K562 (cell line): ENCODE data around the gene EYA4. TPM values are rescaled to one million over a fixed set of nuclear protein-coding genes. Genes with fewer than 3 reads are reported as not detected.

Experiments used
- ATAC-seq: fragments of 200-7000 bp; cut with Tn5 transposase; 3 replicates; pipeline ENCODE4 v1.9.1; 2020; ENCODE audit warnings: moderate library complexity
- BruUV-seq: library from RNA; stranded (reverse); fragments of 400-500 nt; replicated peaks from 2 replicates; lab custom pipeline; 2021; lab: Mats Ljungman, UMichigan
- CTCF ChIA-PET: fragments of 300-600 bp; formaldehyde crosslinking; extraction: SDS; loops from one replicate; lab custom pipeline; 2021; ENCODE audit warnings: low intra/inter-chr PET ratio; lab: Yijun Ruan, JAX
- POLR2A ChIA-PET: fragments of 300-600, 350-650 bp; sonication (Branson Sonifier 250); formaldehyde crosslinking; extraction: SDS; loops from one replicate; lab custom pipeline; 2021; ENCODE audit warnings: antibody characterized with exemption, inconsistent platforms; lab: Yijun Ruan, JAX
- DNase-seq, 4 experiments: peaks; one replicate each; pipeline versions ENCODE4 v3.0.0 to v3.0.0-alpha.2; 2011 to 2018; ENCODE audit warnings: low spot score in 3 of 4, mixed read lengths in 3 of 4; ENCODE audit errors: extremely low read depth in 1 of 4
- FAIRE-seq: peaks from 2 replicates; lab custom pipeline; 2011; peaks lifted over from hg19 to GRCh38; lab: Jason Lieb, UNC
- H2AFZ ChIP-seq: 2 replicates; pipeline ENCODE4 v1.6.0; 2011; ENCODE audit warnings: low read depth, low read length, control low read depth, inconsistent platforms
- H3K27ac ChIP-seq: fragments of 200-600 bp; 3 replicates; pipeline ENCODE4 v1.8.0; 2011; ENCODE audit warnings: low read depth, mild to moderate bottlenecking, control low read depth, inconsistent platforms, low read length, moderate library complexity, mixed read lengths; ENCODE audit errors: extremely low read depth
- H3K27me3 ChIP-seq, 2 experiments: fragments of 300-600 bp in 1 of 2; 2 replicates in 1 of 2; 3 replicates in 1 of 2; pipeline versions ENCODE4 v1.6.0 to v1.8.0; 2011; ENCODE audit warnings: inconsistent platforms in 2 of 2, low read length in 2 of 2, mild to moderate bottlenecking in 1 of 2, mixed read lengths in 1 of 2, moderate library complexity in 1 of 2; ENCODE audit not compliant: control insufficient read depth in 2 of 2, insufficient read depth in 2 of 2
- H3K36me3 ChIP-seq: fragments of 300-600 bp; 3 replicates; pipeline ENCODE4 v1.8.0; 2011; ENCODE audit warnings: mild to moderate bottlenecking, low read length, inconsistent platforms; ENCODE audit not compliant: control insufficient read depth, insufficient read depth
- H3K4me1 ChIP-seq, 2 experiments: fragments of 200-600 bp in 1 of 2; replicated peaks in 1 of 2; 2 replicates in 1 of 2; 3 replicates in 1 of 2; pipeline versions ENCODE4 v1.5.1 to v1.8.0; 2011; ENCODE audit warnings: inconsistent platforms in 2 of 2, low read length in 2 of 2, mild to moderate bottlenecking in 1 of 2, mixed read lengths in 1 of 2, moderate library complexity in 1 of 2; ENCODE audit not compliant: control insufficient read depth in 2 of 2, insufficient read depth in 2 of 2
- H3K4me2 ChIP-seq: 2 replicates; pipeline ENCODE4 v1.6.1; 2011; ENCODE audit warnings: low read length, control low read depth, inconsistent platforms, mixed read lengths; ENCODE audit not compliant: insufficient read depth
- H3K4me3 ChIP-seq: fragments of 200-600 bp; sonication (generic), shearing (Covaris generic); 2 replicates; pipeline ENCODE4 v1.5.1; 2016; ENCODE audit warnings: control low read depth, inconsistent platforms
- H3K79me2 ChIP-seq: fragments of 200-600 bp; 3 replicates; pipeline ENCODE4 v1.8.0; 2011; ENCODE audit warnings: low read length, inconsistent platforms; ENCODE audit not compliant: control insufficient read depth, insufficient read depth
- H3K9ac ChIP-seq, 2 experiments: 2 replicates each; pipeline versions ENCODE4 v1.6.0 to v1.6.1; 2011; ENCODE audit warnings: low read depth in 2 of 2, low read length in 2 of 2, control low read depth in 1 of 2, inconsistent platforms in 1 of 2, mild to moderate bottlenecking in 1 of 2, mixed read lengths in 1 of 2; ENCODE audit not compliant: insufficient read depth in 1 of 2
- H3K9me1 ChIP-seq: one replicate; pipeline ENCODE4 v1.6.0; 2011; ENCODE audit warnings: inconsistent platforms, mild to moderate bottlenecking, low read length, moderate library complexity; ENCODE audit not compliant: control insufficient read depth, insufficient read depth
- H3K9me3 ChIP-seq: replicated peaks from 2 replicates; pipeline ENCODE4 v1.5.1; 2011; ENCODE audit warnings: low read depth, low read length, inconsistent platforms; ENCODE audit not compliant: control insufficient read depth, insufficient read depth
- H4K20me1 ChIP-seq: replicated peaks from 2 replicates; pipeline ENCODE4 v1.6.1; 2011; ENCODE audit warnings: low read length, inconsistent platforms, mixed read lengths; ENCODE audit not compliant: control insufficient read depth, insufficient read depth
- MEF2D ChIP-seq: conservative IDR thresholded peaks from 2 replicates; pipeline ENCODE4 v1.6.1; 2016; ENCODE audit warnings: low read depth, missing genetic modification characterization, missing compliant biosample characterization
- RFX1 ChIP-seq: fragments of 450-650 bp; IDR thresholded peaks from 2 replicates; pipeline ENCODE4 v1.6.1; 2016; ENCODE audit warnings: mild to moderate bottlenecking, moderate library complexity
- SP1 ChIP-seq: sonication (generic); formaldehyde crosslinking; IDR thresholded peaks from 2 replicates; pipeline ENCODE4 v1.8.1; 2022; ENCODE audit warnings: mild to moderate bottlenecking, missing genetic modification reagents
- ZBTB12 ChIP-seq: fragments of 250-450 bp; sonication (Bioruptor Pico); IDR thresholded peaks from 2 replicates; pipeline ENCODE4 v1.4.0; 2020
- ZC3H4 ChIP-seq: sonication (generic); formaldehyde crosslinking; IDR thresholded peaks from 2 replicates; pipeline ENCODE4 v1.9.0; 2021; ENCODE audit warnings: missing genetic modification reagents, borderline replicate concordance
- WGBS: fragments of 100-300 bp; shearing (Covaris generic); methylation state at CpG from one replicate; pipeline ENCODE4 v1.1.6; 2016; ENCODE audit warnings: low coverage, mixed read lengths; ENCODE audit not compliant: insufficient coverage; ENCODE audit errors: missing lambda C conversion rate; 5-methylcytosine and 5-hydroxymethylcytosine counted together
- in situ Hi-C: fragments of 300-500 bp; cut with MboI; formaldehyde crosslinking; loops from 4 replicates; pipeline ENCODE4 v1.15.0; 2018; ENCODE audit warnings: inconsistent platforms, mixed read lengths
- intact Hi-C: fragments of 100-400 bp; cut with micrococcal nuclease; formaldehyde crosslinking; loops from 2 replicates; pipeline ENCODE4 v1.14.2; 2022
- polyA plus RNA-seq, 8 experiments: library from polyadenylated mRNA; depleted of rRNA in 4 of 8; stranded (reverse) in 5 of 8; unstranded in 3 of 8; fragments of >200 nt; fragmentation: Nextera tagmentation in 2 of 8; fragmentation: Illumina TruSeq in 1 of 8; extraction: Ambion mirVana in 2 of 8; extraction: Trizol in 1 of 8; gene quantifications; 2 replicates each; pipeline versions ENCODE4 v1.2.1 to v1.2.3, GENCODE V29; 2011 to 2014; ENCODE audit warnings: inconsistent platforms in 1 of 8, missing spikeins in 1 of 8
- total RNA-seq, 7 experiments: library from RNA; depleted of rRNA in 6 of 7; stranded (reverse); fragments of >200 nt in 6 of 7; fragmentation: Illumina TruSeq in 2 of 7; extraction: Trizol in 2 of 7; gene quantifications; 2 replicates each; pipeline versions ENCODE4 v1.2.1 to v1.2.3, GENCODE V29; 2011 to 2021; ENCODE audit warnings: low replicate concordance in 1 of 7
- TF ChIP-seq, protein P1 (sequence below), 2 experiments: fragments of 450-650 bp; formaldehyde crosslinking in 1 of 2; IDR thresholded peaks; 2 replicates each; pipeline versions ENCODE4 v1.4.0 to v1.6.1; 2014 to 2020; ENCODE audit warnings: mild to moderate bottlenecking in 2 of 2, borderline replicate concordance in 1 of 2, low read depth in 1 of 2

Gene EYA4
- total and polyA plus RNA-seq, 9 of the 15 experiments (the other 6 are each of a cell fraction or from before 2014, with no cell fraction given) = 0.03 to 0.04 TPM; not detected in 7

- TF ChIP-seq, protein P1, sequence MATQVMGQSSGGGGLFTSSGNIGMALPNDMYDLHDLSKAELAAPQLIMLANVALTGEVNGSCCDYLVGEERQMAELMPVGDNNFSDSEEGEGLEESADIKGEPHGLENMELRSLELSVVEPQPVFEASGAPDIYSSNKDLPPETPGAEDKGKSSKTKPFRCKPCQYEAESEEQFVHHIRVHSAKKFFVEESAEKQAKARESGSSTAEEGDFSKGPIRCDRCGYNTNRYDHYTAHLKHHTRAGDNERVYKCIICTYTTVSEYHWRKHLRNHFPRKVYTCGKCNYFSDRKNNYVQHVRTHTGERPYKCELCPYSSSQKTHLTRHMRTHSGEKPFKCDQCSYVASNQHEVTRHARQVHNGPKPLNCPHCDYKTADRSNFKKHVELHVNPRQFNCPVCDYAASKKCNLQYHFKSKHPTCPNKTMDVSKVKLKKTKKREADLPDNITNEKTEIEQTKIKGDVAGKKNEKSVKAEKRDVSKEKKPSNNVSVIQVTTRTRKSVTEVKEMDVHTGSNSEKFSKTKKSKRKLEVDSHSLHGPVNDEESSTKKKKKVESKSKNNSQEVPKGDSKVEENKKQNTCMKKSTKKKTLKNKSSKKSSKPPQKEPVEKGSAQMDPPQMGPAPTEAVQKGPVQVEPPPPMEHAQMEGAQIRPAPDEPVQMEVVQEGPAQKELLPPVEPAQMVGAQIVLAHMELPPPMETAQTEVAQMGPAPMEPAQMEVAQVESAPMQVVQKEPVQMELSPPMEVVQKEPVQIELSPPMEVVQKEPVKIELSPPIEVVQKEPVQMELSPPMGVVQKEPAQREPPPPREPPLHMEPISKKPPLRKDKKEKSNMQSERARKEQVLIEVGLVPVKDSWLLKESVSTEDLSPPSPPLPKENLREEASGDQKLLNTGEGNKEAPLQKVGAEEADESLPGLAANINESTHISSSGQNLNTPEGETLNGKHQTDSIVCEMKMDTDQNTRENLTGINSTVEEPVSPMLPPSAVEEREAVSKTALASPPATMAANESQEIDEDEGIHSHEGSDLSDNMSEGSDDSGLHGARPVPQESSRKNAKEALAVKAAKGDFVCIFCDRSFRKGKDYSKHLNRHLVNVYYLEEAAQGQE (IDR thresholded peaks at IDR 0.05; ENCODE audit: borderline replicate concordance) = no peak
- TF ChIP-seq, protein P1 (CRISPR knock-in tag; IDR thresholded peaks at IDR 0.05; ENCODE audit: low read depth) = no peak
These were observed 183.2 kb downstream of the EYA4 start (continued) for GRCh38 chr6:133424359-133424758.

DNA sequence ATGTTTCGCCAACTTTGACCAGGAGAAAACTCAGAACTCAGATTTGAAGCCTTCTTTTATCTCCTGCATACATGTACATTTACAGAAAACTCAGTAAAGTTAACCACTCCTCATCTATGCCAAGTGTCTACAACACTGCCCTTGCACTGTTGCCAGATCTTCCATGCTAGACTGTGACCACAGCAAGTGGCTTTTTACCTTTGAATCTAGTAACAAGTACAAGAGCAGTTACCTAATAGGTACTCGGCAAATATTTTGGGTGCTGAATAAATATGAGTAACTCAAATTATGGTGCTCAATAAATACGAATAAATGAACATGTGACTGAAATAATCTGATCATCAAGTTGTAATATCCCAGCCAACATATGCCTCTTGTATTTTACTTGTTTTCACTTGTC, 184.9 kb downstream of the EYA4 start:
- no TSS peak for BruUV-seq
- Histone ChIP-seq H3K4me3 (no peak overlapping the region), H3K27ac (no peak overlapping the region), H3K9me1 (no peaks in the 10 kb centered on the region), H3K36me3 (no peaks in the 10 kb centered on the region), H2AFZ (no peak overlapping the region), H4K20me1 (no peaks in the 10 kb centered on the region), H3K9ac (no peak overlapping the region), H3K9me3 (no peaks in the 10 kb centered on the region), H3K27me3 (no peaks in the 10 kb centered on the region), H3K79me2 (no peaks in the 10 kb centered on the region), H3K4me2 (no peak overlapping the region), H3K4me1 (no peaks in the 10 kb centered on the region)
- ChIA-PET POLR2A (no interaction called here), CTCF (no interaction called here)
- in situ Hi-C loops (no loop called here), intact Hi-C loops (no loop called here)
- DNase-seq (no peak), FAIRE-seq (no peak), ATAC-seq (no peak)
- 0% methylated on average over 3 of the region's 3 CpGs for WGBS
- TF ChIP-seq ZC3H4 (CRISPR knock-in tag) = no peak
- TF ChIP-seq SP1 (CRISPR knock-in tag) = no peak
- TF ChIP-seq ZBTB12 (CRISPR knock-in tag) = no peak
- TF ChIP-seq RFX1 = no peak
- no peak for TF ChIP-seq MEF2D (tag)
